HUES6 (cell line): ENCODE results near the gene RASGRP4.
"Not testable (repeated sequence)": the region's sequence is repeated elsewhere in the genome, so short reads cannot be mapped to it uniquely, and the experiment has no call there.

Source experiments
- H3K27ac ChIP-seq: 2 replicates; pipeline ENCODE4 v1.7.0; 2013; ENCODE audit warnings: low read depth, mild to moderate bottlenecking, low read length, inconsistent platforms
- H3K27me3 ChIP-seq: 2 replicates; pipeline ENCODE4 v1.6.1; 2013; ENCODE audit warnings: low read length; ENCODE audit not compliant: control insufficient read depth, insufficient read depth
- H3K36me3 ChIP-seq: 2 replicates; pipeline ENCODE4 v1.6.1; 2013; ENCODE audit warnings: low read length; ENCODE audit not compliant: control insufficient read depth, insufficient read depth
- H3K4me1 ChIP-seq: 2 replicates; pipeline ENCODE4 v1.6.1; 2013; ENCODE audit warnings: low read length; ENCODE audit not compliant: control insufficient read depth, insufficient read depth
- H3K4me3 ChIP-seq: 2 replicates; pipeline ENCODE4 v1.5.1; 2013; ENCODE audit warnings: low read depth, low read length
- H3K9ac ChIP-seq: one replicate; pipeline ENCODE4 v1.6.1; 2013; ENCODE audit warnings: mild to moderate bottlenecking, low read length
- H3K9me3 ChIP-seq: 2 replicates; pipeline ENCODE4 v1.6.1; 2013; ENCODE audit warnings: low read depth, low read length; ENCODE audit not compliant: control insufficient read depth, insufficient read depth

The RASGRP4 gene

DNA sequence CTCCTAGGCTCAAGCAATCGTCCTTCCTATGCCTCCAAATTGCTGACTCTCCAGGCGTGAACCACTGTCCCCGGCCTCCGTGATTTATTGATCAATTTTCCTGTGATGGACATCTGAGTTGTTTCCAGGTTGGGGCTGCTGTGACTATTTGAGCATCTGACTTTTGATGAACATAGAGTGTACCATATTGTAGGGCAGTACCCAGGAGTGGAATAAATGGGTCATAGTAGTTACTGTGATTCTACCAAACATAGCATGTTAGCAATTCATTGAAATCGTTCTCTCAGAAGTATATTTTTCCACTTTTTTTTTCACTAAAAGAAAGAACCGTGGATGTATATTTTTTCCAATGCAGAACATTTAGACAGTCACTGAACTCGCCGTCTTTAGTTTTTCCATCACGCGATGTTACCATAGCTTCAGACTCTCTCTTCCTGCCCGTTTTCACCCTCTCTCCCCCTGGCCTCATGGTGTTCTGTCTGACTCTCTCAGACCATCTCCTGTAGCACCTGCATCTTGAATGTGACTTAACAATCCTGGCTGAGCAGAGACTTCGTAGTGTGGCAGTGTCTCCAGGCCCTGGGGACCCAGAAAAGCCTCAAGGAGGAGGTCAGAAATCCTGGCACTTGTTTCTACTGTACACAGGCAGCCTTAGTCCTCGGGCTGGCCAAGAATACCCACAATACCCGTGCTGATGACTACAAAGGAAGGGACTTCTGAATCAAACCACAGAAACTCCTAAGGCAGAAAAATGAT is 3.2 kb upstream of the RASGRP4 start:
- Histone ChIP-seq H3K9ac (no peak overlapping the region), H3K4me3 (no peak overlapping the region), H3K36me3 (no peaks in the 10 kb centered on the region), H3K4me1 (peaks cover 18% of the 10 kb centered on the region), H3K9me3 (no peaks in the 10 kb centered on the region), H3K27ac (no peak overlapping the region), H3K27me3 (no peaks in the 10 kb centered on the region; the same call in 1 of the 2 replicates)

GRCh38 chr19:38427035-38427677 is 1.1 kb upstream of the RASGRP4 start:
- not testable (repeated sequence) for H3K9ac ChIP-seq, H3K4me3 ChIP-seq, H3K27me3 ChIP-seq, H3K27ac ChIP-seq, H3K9me3 ChIP-seq, H3K36me3 ChIP-seq
- H3K4me1 ChIP-seq = peaks cover 13% of the 10 kb centered on the region

DNA sequence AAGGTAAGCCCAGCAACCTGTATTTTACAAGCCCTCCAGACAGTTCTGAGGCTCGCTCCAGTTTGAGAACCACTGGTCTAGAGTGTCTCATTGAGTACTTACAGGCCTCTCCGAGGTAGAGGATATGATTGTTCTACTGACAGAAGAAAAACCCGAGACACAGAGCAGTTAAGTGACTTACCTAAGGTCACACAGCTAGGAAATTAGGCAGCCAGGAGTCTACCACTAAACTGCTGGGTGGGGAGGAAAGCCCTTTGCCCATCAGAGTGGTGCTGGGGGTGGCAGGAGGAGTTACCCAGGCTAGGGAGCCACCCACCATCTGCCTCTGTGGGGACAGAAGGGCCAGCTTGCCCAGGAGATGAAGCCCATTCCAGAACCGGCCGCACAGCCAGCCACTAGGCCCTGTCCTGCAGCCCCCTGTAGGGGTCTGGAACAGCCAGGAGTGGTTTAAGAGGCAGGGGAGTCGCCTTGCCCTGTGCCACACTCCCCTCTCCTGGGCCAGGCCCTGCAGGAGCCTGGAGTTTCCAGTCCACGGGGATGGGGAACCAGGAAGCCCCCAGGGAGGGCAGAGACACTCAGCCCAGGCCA is 703 bp downstream of the RASGRP4 start:
- Histone ChIP-seq H3K36me3 (no peaks in the 10 kb centered on the region), H3K4me3 (no peak overlapping the region), H3K27me3 (no peaks in the 10 kb centered on the region), H3K27ac (no peak overlapping the region), H3K9ac (peak overlapping the region; percentile 29), H3K4me1 (peaks cover 13% of the 10 kb centered on the region), H3K9me3 (no peaks in the 10 kb centered on the region)

GRCh38 chr19:38424272-38424671 is 1.7 kb downstream of the RASGRP4 start:
- H3K4me3 ChIP-seq = no peak overlapping the region
- H3K27me3 ChIP-seq = no peaks in the 10 kb centered on the region
- peaks cover 13% of the 10 kb centered on the region for H3K4me1 ChIP-seq
- H3K9ac ChIP-seq = no peak overlapping the region
- H3K27ac ChIP-seq = no peak overlapping the region
- H3K9me3 ChIP-seq = no peaks in the 10 kb centered on the region
- no peaks in the 10 kb centered on the region for H3K36me3 ChIP-seq

DNA sequence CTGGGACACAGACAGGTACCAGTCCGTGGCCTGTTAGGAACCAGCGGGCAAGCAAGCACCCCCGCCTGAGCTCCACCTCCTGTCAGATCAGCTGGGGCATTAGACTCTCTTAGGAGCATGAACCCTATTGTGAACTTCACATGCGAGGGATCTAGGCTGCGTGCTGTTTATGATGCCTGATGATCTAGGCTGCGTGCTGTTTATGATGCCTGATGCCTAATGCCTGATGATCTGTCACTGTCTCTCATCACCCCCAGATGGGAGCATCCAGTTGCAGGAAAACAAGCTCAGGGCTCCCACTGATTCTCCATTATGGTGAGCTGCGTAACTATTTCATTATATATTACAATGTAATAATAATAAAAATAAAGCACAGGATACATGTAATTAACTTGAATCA is 3.6 kb downstream of the RASGRP4 start:
- Histone ChIP-seq H3K9ac (no peak overlapping the region), H3K27me3 (peaks cover 10% of the 10 kb centered on the region), H3K27ac (no peak overlapping the region), H3K9me3 (no peaks in the 10 kb centered on the region), H3K4me1 (peaks cover 19% of the 10 kb centered on the region), H3K4me3 (no peak overlapping the region), H3K36me3 (no peaks in the 10 kb centered on the region)

DNA sequence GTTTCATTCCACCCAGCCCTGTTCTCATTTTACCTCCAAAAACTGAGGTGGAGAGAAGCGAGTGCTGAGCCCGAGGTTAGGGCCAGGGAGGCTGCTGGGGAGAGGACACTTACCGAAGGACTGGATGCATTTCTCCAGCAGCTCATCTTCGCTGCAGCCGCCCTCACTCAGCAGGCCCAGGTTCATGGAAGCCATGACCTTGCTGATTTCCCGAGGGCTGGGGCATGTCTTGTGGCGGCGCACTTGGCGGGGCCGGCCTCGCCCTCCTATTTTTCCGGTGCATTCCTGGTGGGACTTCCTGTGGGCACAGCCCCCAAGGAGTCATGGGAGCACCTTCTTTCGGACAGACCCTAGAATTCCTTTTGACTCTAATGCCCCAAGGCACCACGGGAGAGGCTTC is 4.2 kb downstream of the RASGRP4 start:
- Histone ChIP-seq H3K27me3 (peaks cover 10% of the 10 kb centered on the region), H3K36me3 (no peaks in the 10 kb centered on the region), H3K9me3 (no peaks in the 10 kb centered on the region), H3K27ac (no peak overlapping the region), H3K9ac (no peak overlapping the region), H3K4me3 (no peak overlapping the region), H3K4me1 (peaks cover 24% of the 10 kb centered on the region)

DNA sequence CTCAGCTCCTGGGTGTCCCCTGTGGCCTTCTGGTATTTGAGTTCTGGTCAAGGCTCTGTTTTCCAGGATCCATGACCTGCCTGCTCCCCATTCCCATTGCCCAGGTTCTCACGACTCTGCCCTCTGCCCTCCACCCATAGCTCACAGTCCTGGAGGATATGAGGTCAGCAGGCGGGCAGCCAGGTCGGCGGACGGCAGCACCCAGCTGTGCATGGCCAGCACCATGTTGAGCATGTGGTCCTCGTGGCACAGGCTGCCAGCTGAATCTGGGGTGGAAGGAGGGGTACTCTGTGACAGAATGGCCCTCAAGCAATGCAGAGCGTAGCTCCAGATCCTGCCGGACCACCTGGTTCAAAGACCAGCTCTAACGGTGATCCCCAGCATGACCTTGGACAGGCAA is 5.1 kb downstream of the RASGRP4 start:
- H3K4me3 ChIP-seq = no peak overlapping the region
- H3K36me3 ChIP-seq = no peaks in the 10 kb centered on the region
- no peak overlapping the region for H3K27ac ChIP-seq
- H3K9me3 ChIP-seq = no peaks in the 10 kb centered on the region
- H3K9ac ChIP-seq = no peak overlapping the region
- H3K4me1 ChIP-seq = peaks cover 18% of the 10 kb centered on the region
- peaks cover 10% of the 10 kb centered on the region for H3K27me3 ChIP-seq

- Histone ChIP-seq H3K27me3 (peaks cover 10% of the 10 kb centered on the region), H3K9ac (no peak overlapping the region), H3K27ac (no peak overlapping the region), H3K36me3 (no peaks in the 10 kb centered on the region), H3K4me3 (peak overlapping the region; percentile 63), H3K4me1 (peaks cover 11% of the 10 kb centered on the region), H3K9me3 (no peaks in the 10 kb centered on the region)
These were observed 8.2 kb downstream of the RASGRP4 start for GRCh38 chr19:38417544-38418506.

DNA sequence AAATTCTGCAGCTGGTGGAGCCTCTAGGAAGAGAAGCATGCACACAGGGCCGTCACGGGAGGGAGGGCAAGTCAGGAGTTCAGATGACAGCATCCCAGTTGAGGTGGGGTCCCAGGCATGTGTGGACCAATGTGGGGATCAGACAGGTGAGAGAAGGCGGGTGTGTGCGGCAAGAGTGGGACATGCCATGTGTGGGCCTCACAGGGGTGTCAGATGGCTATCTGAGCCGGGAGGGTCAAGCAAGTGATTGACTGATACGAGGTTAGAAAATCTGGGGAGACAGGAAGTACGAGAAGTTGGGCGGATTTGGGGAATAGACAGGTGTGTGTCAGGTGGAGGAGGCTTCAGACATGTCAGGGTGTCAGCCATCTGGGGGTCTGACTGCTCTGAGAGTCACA is 8.9 kb downstream of the RASGRP4 start:
- Histone ChIP-seq H3K9me3 (no peaks in the 10 kb centered on the region), H3K4me3 (peak overlapping the region; percentile 63), H3K9ac (no peak overlapping the region), H3K36me3 (no peaks in the 10 kb centered on the region), H3K27me3 (peaks cover 10% of the 10 kb centered on the region), H3K4me1 (peaks cover 11% of the 10 kb centered on the region), H3K27ac (no peak overlapping the region)

- H3K36me3 ChIP-seq = no peaks in the 10 kb centered on the region
- no peak overlapping the region for H3K9ac ChIP-seq
- H3K9me3 ChIP-seq = no peaks in the 10 kb centered on the region
- H3K27ac ChIP-seq = no peak overlapping the region
- H3K27me3 ChIP-seq = peaks cover 2% of the 10 kb centered on the region; the same call in 1 of the 2 replicates
- peaks cover 10% of the 10 kb centered on the region for H3K4me1 ChIP-seq
- no peak overlapping the region for H3K4me3 ChIP-seq
These were observed 12.6 kb downstream of the RASGRP4 start for GRCh38 chr19:38413416-38413815.
